Spleen (tissue), 11 donors: ENCODE results near the gene PLA2G3. TPM values are rescaled to one million over a fixed set of nuclear protein-coding genes. Genes with fewer than 3 reads are reported as not detected.

Experiments used
- DNase-seq: peaks from one replicate; pipeline ENCODE4 v3.0.0-alpha.2; 2020
- H3K27ac ChIP-seq, 8 donors: fragments of 200-600 bp; sonication (generic) in 7 of 8; 1 replicate in 4 of 8; 2 replicates in 4 of 8; pipeline versions ENCODE4 v1.5.0 to v1.8.0; 2016 to 2021; ENCODE audit warnings: inconsistent platforms in 4 of 8, mild to moderate bottlenecking in 4 of 8, moderate library complexity in 1 of 8
- H3K27me3 ChIP-seq, 7 donors: fragments of 200-600 bp; sonication (generic) in 6 of 7; replicated peaks in 1 of 7; 1 replicate in 4 of 7; 2 replicates in 3 of 7; pipeline versions ENCODE4 v1.5.0 to v1.8.0; 2016 to 2021; ENCODE audit warnings: inconsistent platforms in 3 of 7, mild to moderate bottlenecking in 1 of 7
- H3K36me3 ChIP-seq, 6 donors: fragments of 200-600 bp; sonication (generic) in 5 of 6; 1 replicate in 4 of 6; 2 replicates in 2 of 6; pipeline versions ENCODE4 v1.5.0 to v1.8.0; 2016 to 2021; ENCODE audit warnings: inconsistent platforms in 2 of 6
- H3K4me1 ChIP-seq, 6 donors: fragments of 200-600 bp; sonication (generic) in 5 of 6; 1 replicate in 3 of 6; 2 replicates in 3 of 6; pipeline versions ENCODE4 v1.5.0 to v1.8.0; 2016 to 2021; ENCODE audit warnings: inconsistent platforms in 3 of 6
- H3K4me3 ChIP-seq, 8 donors: fragments of 200-600 bp; sonication (generic) in 7 of 8; 1 replicate in 4 of 8; 2 replicates in 4 of 8; pipeline versions ENCODE4 v1.5.0 to v1.8.0; 2016 to 2021; ENCODE audit warnings: inconsistent platforms in 4 of 8, mild to moderate bottlenecking in 4 of 8, moderate library complexity in 2 of 8
- H3K9me3 ChIP-seq, 8 donors: fragments of 200-600 bp; sonication (generic) in 7 of 8; 1 replicate in 4 of 8; 2 replicates in 4 of 8; pipeline versions ENCODE4 v1.5.0 to v1.8.0; 2016 to 2021; ENCODE audit warnings: inconsistent platforms in 4 of 8
- POLR2A ChIP-seq, 3 donors: fragments of 450-650 bp; IDR thresholded peaks; one replicate each; pipeline ENCODE4 v1.5.1; 2017; ENCODE audit warnings: antibody characterized with exemption in 3 of 3, mild to moderate bottlenecking in 1 of 3
- POLR2AphosphoS5 ChIP-seq, 3 donors: sonication (generic); formaldehyde crosslinking; IDR thresholded peaks; one replicate each; pipeline ENCODE4 v1.5.1; 2017; ENCODE audit warnings: antibody characterized with exemption in 3 of 3
- WGBS, 5 donors: extraction: QIAGEN DNeasy Blood & Tissue Kit in 3 of 5; methylation state at CpG; one replicate each; pipeline versions ENCODE4 v1.1.5 to v1.1.7; 2013 to 2018; 5-methylcytosine and 5-hydroxymethylcytosine counted together
- intact Hi-C: fragments of 100-400 bp; cut with DNase I; formaldehyde crosslinking; loops from one replicate; pipeline ENCODE4 v1.15.0; 2023; ENCODE audit warnings: low total_unique reads
- polyA plus RNA-seq, 3 donors: library from polyadenylated mRNA; stranded (reverse); fragments of 200-250 nt; gene quantifications; one replicate each; pipeline ENCODE4 v1.2.1, GENCODE V29; 2013
- total RNA-seq, 7 donors: library from RNA; depleted of rRNA in 3 of 7; stranded (reverse); fragments of >200 nt in 3 of 7; fragmentation: NEBNext Ultra II Directional in 4 of 7; extraction: Animal tissue kit (Norgen Biotek cat#: 25700) in 4 of 7; gene quantifications; one replicate each; pipeline versions ENCODE4 v1.1.0 to v1.2.1, GENCODE V29; 2016 to 2021
- TF ChIP-seq, protein P1 (sequence below), 11 experiments: fragments of 200-600 bp in 7 of 11; fragments of 450-650 bp in 4 of 11; sonication (generic) in 4 of 11; IDR thresholded peaks in 8 of 11; conservative IDR thresholded peaks in 3 of 11; 1 replicate in 7 of 11; 2 replicates in 4 of 11; pipeline versions ENCODE4 v1.4.0 to v1.8.0; 2016 to 2021; ENCODE audit warnings: antibody characterized with exemption in 11 of 11, inconsistent platforms in 4 of 11, mild to moderate bottlenecking in 1 of 11
- donor health status: healthy with polysubstance abuse.
- donor health status: DM: no; HTN: no; CAD: no; lungs with moderate emphysema.
- donor health status: DM: no; HTN: no; CAD: no.
- donor health status: Bipolar disorder and iron deficiency.
- donor health status: healthy.
- donor health status: DM: no; HTN: no; CAD: no.
- donor health status: DM: yes; HTN: yes; CAD: no.

Gene PLA2G3
- total and polyA plus RNA-seq, 10 donors, result not detected

DNA sequence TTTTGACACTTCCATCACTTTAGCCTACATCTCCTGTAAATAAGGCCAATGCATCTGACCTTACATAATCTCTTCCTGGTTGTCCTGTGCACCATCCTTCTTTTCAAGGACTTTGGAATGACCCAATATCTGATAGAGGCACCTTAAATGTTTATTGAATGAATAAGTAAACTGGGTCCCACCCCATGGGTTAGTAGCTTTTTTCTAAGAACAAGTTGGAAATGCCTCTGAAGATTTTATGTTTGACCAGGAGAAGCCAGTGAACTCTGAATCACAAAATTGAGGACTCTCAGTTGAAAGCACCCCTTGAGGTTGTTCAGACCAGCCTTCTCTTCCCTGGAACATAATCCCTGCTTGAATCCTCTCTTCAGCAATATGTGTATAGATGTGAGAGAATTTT lies 21.1 kb upstream of the PLA2G3 start:
- Histone ChIP-seq H3K4me3 (peak overlapping the region in 6 of 8 donors; percentile 68 to 82 (median 80)), H3K36me3 (peaks cover 0 to 35% (median 15%) of the 10 kb centered on the region in 6 donors), H3K27ac (peak overlapping the region in 4 of 8 donors; percentile 85 to 93 (median 89)), H3K9me3 (no peaks in the 10 kb centered on the region), H3K27me3 (no peaks in the 10 kb centered on the region), H3K4me1 (peaks cover 21 to 56% (median 35%) of the 10 kb centered on the region in 6 donors)
- intact Hi-C loops, result no loop called here
- DNase-seq, result no peak
- TF ChIP-seq POLR2A (IDR thresholded peaks at IDR 0.05) (no peak), POLR2AphosphoS5 (IDR thresholded peaks at IDR 0.05) (no peak)
- TF ChIP-seq, protein P1, sequence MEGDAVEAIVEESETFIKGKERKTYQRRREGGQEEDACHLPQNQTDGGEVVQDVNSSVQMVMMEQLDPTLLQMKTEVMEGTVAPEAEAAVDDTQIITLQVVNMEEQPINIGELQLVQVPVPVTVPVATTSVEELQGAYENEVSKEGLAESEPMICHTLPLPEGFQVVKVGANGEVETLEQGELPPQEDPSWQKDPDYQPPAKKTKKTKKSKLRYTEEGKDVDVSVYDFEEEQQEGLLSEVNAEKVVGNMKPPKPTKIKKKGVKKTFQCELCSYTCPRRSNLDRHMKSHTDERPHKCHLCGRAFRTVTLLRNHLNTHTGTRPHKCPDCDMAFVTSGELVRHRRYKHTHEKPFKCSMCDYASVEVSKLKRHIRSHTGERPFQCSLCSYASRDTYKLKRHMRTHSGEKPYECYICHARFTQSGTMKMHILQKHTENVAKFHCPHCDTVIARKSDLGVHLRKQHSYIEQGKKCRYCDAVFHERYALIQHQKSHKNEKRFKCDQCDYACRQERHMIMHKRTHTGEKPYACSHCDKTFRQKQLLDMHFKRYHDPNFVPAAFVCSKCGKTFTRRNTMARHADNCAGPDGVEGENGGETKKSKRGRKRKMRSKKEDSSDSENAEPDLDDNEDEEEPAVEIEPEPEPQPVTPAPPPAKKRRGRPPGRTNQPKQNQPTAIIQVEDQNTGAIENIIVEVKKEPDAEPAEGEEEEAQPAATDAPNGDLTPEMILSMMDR (IDR thresholded peaks at IDR 0.05 in 8 of 11, conservative IDR thresholded peaks at IDR 0.05 in 3 of 11), result no peak

DNA sequence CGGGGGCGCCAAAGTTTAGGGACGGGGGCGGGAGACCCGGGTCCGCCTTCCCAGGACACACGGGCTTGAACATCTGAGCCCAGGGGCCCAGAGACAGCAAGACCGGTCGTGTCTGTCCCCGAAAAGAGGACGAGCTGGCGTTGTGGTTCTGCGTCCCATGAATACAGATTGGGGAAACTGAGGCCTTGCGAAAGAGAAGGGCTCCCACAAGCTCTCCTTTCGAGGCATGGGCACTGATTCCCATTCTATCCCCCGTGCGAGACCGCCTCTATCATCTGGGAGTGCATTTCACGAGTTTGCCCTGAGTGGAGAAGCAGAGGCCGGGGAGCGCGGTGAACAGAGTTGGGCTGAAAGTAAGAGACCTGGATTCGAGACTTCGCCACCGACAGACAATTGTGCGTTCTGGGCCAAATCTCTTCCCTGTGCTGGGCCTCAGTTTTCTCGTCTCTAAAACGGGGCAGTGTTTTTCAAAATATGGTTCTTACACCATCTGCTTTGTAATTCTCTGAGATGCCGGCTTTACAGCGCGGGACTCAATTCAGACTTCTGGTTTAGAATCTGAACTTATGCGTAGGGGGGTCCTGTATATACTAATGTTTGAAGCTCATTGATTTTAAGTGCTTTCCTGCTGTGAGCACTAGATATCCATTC lies 20.1 kb upstream of the PLA2G3 start:
- peak; percentile 79 for DNase-seq
- Histone ChIP-seq H3K4me3 (peak overlapping the region; percentile 68 to 82 (median 78)), H3K4me1 (peaks cover 21 to 48% (median 31%) of the 10 kb centered on the region in 6 donors), H3K27ac (peak overlapping the region; percentile 79 to 93 (median 89)), H3K9me3 (no peaks in the 10 kb centered on the region), H3K27me3 (no peaks in the 10 kb centered on the region), H3K36me3 (peaks cover 0 to 25% (median 11%) of the 10 kb centered on the region in 6 donors)
- 2 to 5% (median 4%) methylated on average over 31 to 32 of the region's 32 CpGs for WGBS, 5 donors
- TF ChIP-seq POLR2A (IDR thresholded peaks at IDR 0.05), result no peak
- TF ChIP-seq POLR2AphosphoS5 (IDR thresholded peaks at IDR 0.05), result no peak
- TF ChIP-seq, protein P1 (IDR thresholded peaks at IDR 0.05 in 8 of 11, conservative IDR thresholded peaks at IDR 0.05 in 3 of 11), result no peak
- intact Hi-C loops, result no loop called here

DNA sequence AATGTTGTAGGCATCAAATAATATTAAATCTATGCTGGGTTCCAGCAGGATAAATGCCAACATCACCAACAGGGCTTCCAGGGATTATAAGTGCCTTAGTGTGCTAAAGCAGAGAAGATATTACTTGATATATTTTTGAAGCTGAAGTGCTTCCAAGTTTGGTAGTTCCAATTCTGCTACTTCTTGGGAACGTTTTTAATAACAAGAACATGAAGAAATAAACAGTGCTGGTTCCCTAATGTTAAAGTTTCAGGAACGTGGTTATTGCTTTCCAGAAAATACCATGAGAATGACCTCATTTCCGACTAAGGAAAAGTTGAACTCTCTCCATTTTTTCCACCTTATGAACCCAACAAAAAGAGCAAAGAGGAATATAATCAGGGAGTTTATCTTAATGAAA lies 15.1 kb upstream of the PLA2G3 start:
- H3K9me3 ChIP-seq, result no peaks in the 10 kb centered on the region
- intact Hi-C loops, result no loop called here
- peak overlapping the region in 4 of 8 donors; percentile 1 to 28 (median 21) for H3K27ac ChIP-seq
- peaks cover 0 to 17% (median 4%) of the 10 kb centered on the region in 6 donors for H3K4me1 ChIP-seq
- TF ChIP-seq, protein P1 (IDR thresholded peaks at IDR 0.05 in 8 of 11, conservative IDR thresholded peaks at IDR 0.05 in 3 of 11), result no peak
- TF ChIP-seq POLR2A (IDR thresholded peaks at IDR 0.05), result no peak
- TF ChIP-seq POLR2AphosphoS5 (IDR thresholded peaks at IDR 0.05), result no peak
- no peak overlapping the region for H3K4me3 ChIP-seq
- H3K36me3 ChIP-seq, result no peaks in the 10 kb centered on the region
- no peaks in the 10 kb centered on the region for H3K27me3 ChIP-seq
- no peak for DNase-seq
- 44 to 56% (median 51%) methylated on average over 3 of the region's 3 CpGs for WGBS, 5 donors

DNA sequence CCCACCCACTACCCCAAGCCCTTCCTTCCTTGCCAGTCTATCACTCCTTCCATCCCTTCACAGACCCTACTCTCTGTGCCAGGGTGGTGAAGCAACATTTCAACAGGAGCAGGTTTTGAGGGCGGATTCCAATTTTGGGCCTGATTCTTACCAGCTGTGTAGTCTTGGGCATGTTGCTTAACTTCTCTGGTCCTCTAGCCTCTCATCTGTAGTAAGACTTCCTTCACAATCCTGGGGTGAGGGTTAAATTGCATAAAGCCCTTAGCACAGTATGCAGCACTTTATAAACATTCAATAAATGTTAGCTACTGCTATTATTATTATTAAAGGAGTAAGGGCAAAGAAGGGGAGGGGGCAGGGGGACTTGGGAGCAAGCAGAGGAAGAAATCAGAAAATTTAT lies 14.7 kb upstream of the PLA2G3 start:
- H3K4me3 ChIP-seq, result no peak overlapping the region
- peak overlapping the region in 4 of 8 donors; percentile 1 to 28 (median 11) for H3K27ac ChIP-seq
- H3K36me3 ChIP-seq, result no peaks in the 10 kb centered on the region
- no peaks in the 10 kb centered on the region for H3K27me3 ChIP-seq
- H3K4me1 ChIP-seq, result peaks cover 0 to 15% (median 4%) of the 10 kb centered on the region in 6 donors
- TF ChIP-seq POLR2AphosphoS5 (IDR thresholded peaks at IDR 0.05) (no peak), POLR2A (IDR thresholded peaks at IDR 0.05) (no peak)
- TF ChIP-seq, protein P1 (IDR thresholded peaks at IDR 0.05 in 8 of 11, conservative IDR thresholded peaks at IDR 0.05 in 3 of 11), result no peak
- 92 to 100% (median 94%) methylated on average over 1 of the region's 1 CpG for WGBS, 5 donors
- DNase-seq, result no peak
- intact Hi-C loops, result no loop called here
- H3K9me3 ChIP-seq, result no peaks in the 10 kb centered on the region
